Body of pancreas (tissue), 4 donors: ENCODE measurements around the gene UNC80. TPM values are rescaled to one million over a fixed set of nuclear protein-coding genes. Genes with fewer than 3 reads are reported as not detected.

Experiments
- ATAC-seq: fragments of 150-250 bp; one replicate; pipeline ENCODE4 v1.9.1; 2016
- DNase-seq, 4 donors: peaks; one replicate each; pipeline ENCODE4 v3.0.0-alpha.2; 2019
- H3K27ac ChIP-seq, 4 donors: fragments of 200-600 bp; sonication (generic); 1 replicate in 3 of 4; 2 replicates in 1 of 4; pipeline versions ENCODE4 v1.5.1 to v1.6.1; 2016 to 2019; ENCODE audit warnings: mild to moderate bottlenecking in 1 of 4, mixed read lengths in 1 of 4, moderate library complexity in 1 of 4
- H3K27me3 ChIP-seq, 2 donors: fragments of 200-600 bp; sonication (generic); one replicate each; pipeline ENCODE4 v1.6.0; 2016; ENCODE audit warnings: mild to moderate bottlenecking in 1 of 2
- H3K36me3 ChIP-seq, 2 donors: fragments of 200-600 bp; sonication (generic); replicated peaks in 1 of 2; 2 replicates each; pipeline ENCODE4 v1.5.1; 2016; ENCODE audit warnings: low read depth in 2 of 2; ENCODE audit not compliant: insufficient read depth in 1 of 2
- H3K4me1 ChIP-seq: fragments of 200-600 bp; sonication (generic); one replicate; pipeline ENCODE4 v1.6.0; 2016
- H3K4me3 ChIP-seq, 2 donors: fragments of 200-600 bp; sonication (generic); 1 replicate in 1 of 2; 2 replicates in 1 of 2; pipeline ENCODE4 v1.5.1; 2016 to 2019
- H3K9me3 ChIP-seq, 3 donors: fragments of 200-600 bp; sonication (generic); 1 replicate in 2 of 3; 2 replicates in 1 of 3; pipeline ENCODE4 v1.5.1; 2016
- POLR2A ChIP-seq, 3 donors: fragments of 450-650 bp; IDR thresholded peaks; one replicate each; pipeline ENCODE4 v1.6.1; 2016; ENCODE audit warnings: antibody characterized with exemption in 3 of 3, mild to moderate bottlenecking in 2 of 3
- WGBS, 2 donors: methylation state at CpG; one replicate each; pipeline ENCODE4 v1.1.5; 2017; 5-methylcytosine and 5-hydroxymethylcytosine counted together
- intact Hi-C: fragments of 100-400 bp; cut with DNase I; formaldehyde crosslinking; loops from one replicate; pipeline ENCODE4 v1.15.1; 2023
- total RNA-seq, 2 donors: library from RNA; depleted of rRNA; stranded (reverse); fragments of >200 nt; gene quantifications; one replicate each; pipeline ENCODE4 v1.1.0, GENCODE V29; 2016
- TF ChIP-seq, protein P1 (sequence below), 7 experiments: fragments of 450-650 bp in 4 of 7; fragments of 200-600 bp in 3 of 7; sonication (generic) in 3 of 7; IDR thresholded peaks; one replicate each; pipeline ENCODE4 v1.5.1; 2016 to 2019; ENCODE audit warnings: antibody characterized with exemption in 7 of 7

Gene UNC80
- total RNA-seq, 2 donors from 2014 or later = 1.8 to 4.0 TPM

GRCh38 chr2:210009126-210009525, 237.5 kb downstream of the UNC80 start:
- 71 to 76% methylated on average over 6 of the region's 6 CpGs for WGBS, 2 donors
- intact Hi-C loops = no loop called here

GRCh38 chr2:210009896-210010295, 238.3 kb downstream of the UNC80 start:
- H3K36me3 ChIP-seq = no peaks in the 10 kb centered on the region
- WGBS, 2 donors = 57 to 62% methylated on average over 3 of the region's 3 CpGs
- H3K27ac ChIP-seq = no peak overlapping the region
- no peak overlapping the region for H3K4me3 ChIP-seq
- H3K4me1 ChIP-seq = peaks cover 20% of the 10 kb centered on the region
- intact Hi-C loops = no loop called here
- no peak for DNase-seq
- no peaks in the 10 kb centered on the region for H3K27me3 ChIP-seq
- H3K9me3 ChIP-seq = no peaks in the 10 kb centered on the region
- no peak for TF ChIP-seq POLR2A (IDR thresholded peaks at IDR 0.05)
- TF ChIP-seq, protein P1, sequence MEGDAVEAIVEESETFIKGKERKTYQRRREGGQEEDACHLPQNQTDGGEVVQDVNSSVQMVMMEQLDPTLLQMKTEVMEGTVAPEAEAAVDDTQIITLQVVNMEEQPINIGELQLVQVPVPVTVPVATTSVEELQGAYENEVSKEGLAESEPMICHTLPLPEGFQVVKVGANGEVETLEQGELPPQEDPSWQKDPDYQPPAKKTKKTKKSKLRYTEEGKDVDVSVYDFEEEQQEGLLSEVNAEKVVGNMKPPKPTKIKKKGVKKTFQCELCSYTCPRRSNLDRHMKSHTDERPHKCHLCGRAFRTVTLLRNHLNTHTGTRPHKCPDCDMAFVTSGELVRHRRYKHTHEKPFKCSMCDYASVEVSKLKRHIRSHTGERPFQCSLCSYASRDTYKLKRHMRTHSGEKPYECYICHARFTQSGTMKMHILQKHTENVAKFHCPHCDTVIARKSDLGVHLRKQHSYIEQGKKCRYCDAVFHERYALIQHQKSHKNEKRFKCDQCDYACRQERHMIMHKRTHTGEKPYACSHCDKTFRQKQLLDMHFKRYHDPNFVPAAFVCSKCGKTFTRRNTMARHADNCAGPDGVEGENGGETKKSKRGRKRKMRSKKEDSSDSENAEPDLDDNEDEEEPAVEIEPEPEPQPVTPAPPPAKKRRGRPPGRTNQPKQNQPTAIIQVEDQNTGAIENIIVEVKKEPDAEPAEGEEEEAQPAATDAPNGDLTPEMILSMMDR (IDR thresholded peaks at IDR 0.05) = no peak
- ATAC-seq = no peak

More at GRCh38 chr2:210009126-210009525, 237.5 kb downstream of the UNC80 start:
- H3K4me3 ChIP-seq = no peak overlapping the region
- ATAC-seq (no peak), DNase-seq (no peak)
- no peaks in the 10 kb centered on the region for H3K27me3 ChIP-seq
- H3K36me3 ChIP-seq = no peaks in the 10 kb centered on the region
- H3K27ac ChIP-seq = no peak overlapping the region
- H3K9me3 ChIP-seq = no peaks in the 10 kb centered on the region
- no peak for TF ChIP-seq POLR2A (IDR thresholded peaks at IDR 0.05)
- TF ChIP-seq, protein P1 (IDR thresholded peaks at IDR 0.05) = no peak
- H3K4me1 ChIP-seq = peaks cover 28% of the 10 kb centered on the region

DNA sequence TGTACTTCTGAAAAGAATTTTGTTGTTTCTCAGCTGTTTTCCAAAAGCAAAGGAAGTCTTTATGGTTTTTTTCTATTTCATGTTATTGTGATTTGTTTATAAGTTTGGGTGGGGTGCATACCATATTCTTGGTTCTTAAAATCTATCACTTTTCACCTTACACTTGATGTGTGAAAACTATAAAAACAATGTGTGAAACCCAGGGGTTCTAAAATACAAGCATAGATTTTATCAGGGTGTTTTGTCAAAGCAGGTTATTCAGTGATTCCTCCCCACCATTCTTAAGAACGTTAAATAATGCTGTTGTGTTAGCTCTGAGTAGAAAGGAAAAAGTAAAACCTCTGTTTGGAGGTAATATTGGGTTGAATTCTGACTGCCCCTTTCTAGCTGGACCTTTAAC, 248.5 kb downstream of the UNC80 start:
- no peaks in the 10 kb centered on the region for H3K27me3 ChIP-seq
- intact Hi-C loops = no loop called here
- no peak for TF ChIP-seq POLR2A (IDR thresholded peaks at IDR 0.05)
- TF ChIP-seq, protein P1 (IDR thresholded peaks at IDR 0.05) = no peak
- 72 to 77% methylated on average over 1 of the region's 1 CpG for WGBS, 2 donors
- no peaks in the 10 kb centered on the region for H3K4me1 ChIP-seq
- no peaks in the 10 kb centered on the region for H3K9me3 ChIP-seq
- H3K36me3 ChIP-seq = peaks cover 0 to 27% of the 10 kb centered on the region in 2 donors
- H3K27ac ChIP-seq = no peak overlapping the region
- ATAC-seq = no peak
- no peak overlapping the region for H3K4me3 ChIP-seq
- no peak for DNase-seq

DNA sequence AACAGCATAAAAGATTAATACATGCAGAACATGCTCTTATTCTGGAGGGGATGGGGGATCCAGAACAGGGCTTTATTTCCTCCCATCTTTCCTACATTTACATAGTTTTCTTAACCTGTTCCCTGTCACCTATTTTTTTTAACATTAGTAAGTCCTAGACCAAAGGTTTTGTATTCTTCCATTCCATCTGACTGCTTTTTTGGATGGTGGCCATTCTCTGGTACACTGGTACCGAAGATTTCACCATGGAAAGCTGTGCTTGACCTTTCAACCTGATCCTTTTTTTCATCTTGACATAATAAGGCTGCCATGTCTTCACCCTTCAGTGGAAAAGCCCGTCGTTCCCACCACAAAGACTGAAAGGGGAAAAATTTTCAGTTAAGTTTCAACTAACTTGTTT, 251.2 kb downstream of the UNC80 start:
- Histone ChIP-seq H3K4me1 (no peaks in the 10 kb centered on the region), H3K9me3 (no peaks in the 10 kb centered on the region), H3K4me3 (no peak overlapping the region), H3K27ac (no peak overlapping the region), H3K36me3 (peaks cover 0 to 19% of the 10 kb centered on the region in 2 donors), H3K27me3 (no peaks in the 10 kb centered on the region)
- no peak for ATAC-seq
- no peak for DNase-seq
- intact Hi-C loops = no loop called here
- 82 to 90% methylated on average over 3 of the region's 3 CpGs for WGBS, 2 donors
- TF ChIP-seq, protein P1 (IDR thresholded peaks at IDR 0.05) = no peak
- no peak for TF ChIP-seq POLR2A (IDR thresholded peaks at IDR 0.05)

GRCh38 chr2:210027608-210028007, 256.0 kb downstream of the UNC80 start:
- ATAC-seq (no peak), DNase-seq (no peak)
- Histone ChIP-seq H3K4me1 (no peaks in the 10 kb centered on the region), H3K36me3 (peaks cover 0 to 8% of the 10 kb centered on the region in 2 donors), H3K4me3 (no peak overlapping the region), H3K27ac (no peak overlapping the region), H3K9me3 (no peaks in the 10 kb centered on the region), H3K27me3 (no peaks in the 10 kb centered on the region)
- intact Hi-C loops = no loop called here
- 95% methylated on average over 2 of the region's 2 CpGs for WGBS, 2 donors
- TF ChIP-seq, protein P1 (IDR thresholded peaks at IDR 0.05) = no peak
- no peak for TF ChIP-seq POLR2A (IDR thresholded peaks at IDR 0.05)
